ENCODE measurements around the gene ATP2B2. TPM values are rescaled to one million over a fixed set of nuclear protein-coding genes. Genes with fewer than 3 reads are reported as not detected.

The ATP2B2 gene
- total and polyA plus RNA-seq, 10 of the 15 experiments (the other 5 are each of a cell fraction or from before 2014, with no cell fraction given), result 0.04 TPM; not detected in 9

GRCh38 chr3:10551821-10552630, 46.6 kb upstream of the ATP2B2 start (continued):
- TF ChIP-seq HSF1 (IDR thresholded peaks at IDR 0.05; ENCODE audit: low read depth, low read length), result no peak
- TF ChIP-seq E2F8 (IDR thresholded peaks at IDR 0.05; ENCODE audit: low read depth, partially characterized antibody), result no peak
- no peak for TF ChIP-seq HDAC6 (IDR thresholded peaks at IDR 0.05; ENCODE audit: unreplicated experiment)
- TF ChIP-seq MTA2 (IDR thresholded peaks at IDR 0.05; ENCODE audit: low read depth), result peak; percentile 36; the same call in 1 of the 2 replicates
- no peak for TF ChIP-seq RELA (IDR thresholded peaks at IDR 0.05; ENCODE audit: borderline replicate concordance, partially characterized antibody)
- no peak for TF ChIP-seq SREBF1 (IDR thresholded peaks at IDR 0.05; ENCODE audit: low read length)
- peak in 1 of 2 experiments; percentile 31; a peak in 1 of 4 replicates for TF ChIP-seq BHLHE40 (IDR thresholded peaks at IDR 0.05; ENCODE audit: borderline replicate concordance in 1 of 2, low read depth in 2 of 2, low read length in 1 of 2)
- TF ChIP-seq TAF1 (IDR thresholded peaks at IDR 0.05; ENCODE audit: borderline replicate concordance, low read depth, low read length), result no peak
- TF ChIP-seq IKZF2 (IDR thresholded peaks at IDR 0.05), result peak; percentile 21 to 64; a peak in 3 of 4 replicates
- TF ChIP-seq USF2 (IDR thresholded peaks at IDR 0.05; ENCODE audit: borderline replicate concordance, low read depth, low read length), result no peak
